Measurements from ENCODE around the gene OR2J2.
"Not testable (repeated sequence)": the region's sequence is repeated elsewhere in the genome, so short reads cannot be mapped to it uniquely, and the experiment has no call there.

The OR2J2 gene

DNA sequence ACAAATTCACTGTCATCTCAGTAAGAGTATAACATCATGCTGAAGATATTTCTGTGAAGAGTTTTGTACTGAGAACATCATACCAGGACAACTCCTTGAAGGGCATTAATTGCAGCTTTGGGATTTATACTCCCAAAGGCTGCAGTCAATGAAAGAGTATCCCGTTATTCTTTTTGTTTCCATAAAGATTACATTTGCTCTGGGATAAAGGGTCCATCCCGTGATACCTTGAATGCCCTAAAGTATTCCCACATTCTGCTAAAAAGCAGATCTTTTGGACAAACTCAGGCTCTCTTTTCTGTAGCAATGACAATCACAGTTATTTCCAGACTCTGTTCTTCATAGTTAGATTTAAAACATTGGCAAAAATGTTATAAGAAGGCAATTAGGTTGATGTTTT lies at the start of gene OR2J2:
OR2J2 (plus strand) TSS at position 301 of the 400 bp plus-strand sequence. CDS start 2,729 bp downstream, outside the sequence.
- DNase-seq (ENCODE audit: low spot score); CTCF ChIA-PET; POLR2A ChIA-PET (ENCODE audit: low non-redundant PET); H3K27ac ChIP-seq: not testable (repeated sequence)

DNA sequence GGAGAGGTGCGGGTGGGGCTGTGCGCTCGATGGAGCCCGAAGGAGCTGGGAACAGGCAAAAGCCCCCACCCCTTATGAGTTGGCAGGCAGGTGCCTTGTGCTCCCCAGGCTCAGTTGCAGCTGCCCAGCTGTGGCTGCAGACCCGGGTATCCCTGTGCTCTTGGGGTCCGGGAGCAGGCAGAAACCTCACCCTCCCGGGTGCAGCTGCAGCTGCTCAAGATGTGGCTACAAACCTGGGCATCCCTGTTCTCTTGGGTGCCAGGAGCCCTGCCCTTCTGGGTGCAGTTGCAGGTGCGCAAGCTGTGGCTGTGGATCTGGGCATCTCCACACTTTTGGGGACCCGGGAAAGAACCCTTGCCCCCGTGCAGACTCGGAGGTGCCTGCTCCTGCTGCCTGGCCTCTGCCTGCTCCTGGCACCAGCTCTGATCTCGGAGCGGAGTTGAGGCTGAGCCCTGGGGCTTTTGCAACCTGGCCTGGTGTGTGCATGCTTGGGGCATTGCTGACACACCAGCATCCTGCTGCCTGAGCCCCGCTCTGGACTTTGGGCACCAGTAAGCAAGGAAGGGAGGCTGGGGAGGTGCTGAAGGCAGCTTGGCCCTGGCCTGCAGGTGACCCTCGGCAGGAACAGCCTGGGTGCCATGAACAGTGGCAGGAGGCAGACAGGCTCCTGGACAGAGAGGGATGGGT lies 41.2 kb upstream of the OR2J2 start:
- POLR2A ChIA-PET (ENCODE audit: low non-redundant PET), result no interaction called here
- TF ChIP-seq, protein P1, sequence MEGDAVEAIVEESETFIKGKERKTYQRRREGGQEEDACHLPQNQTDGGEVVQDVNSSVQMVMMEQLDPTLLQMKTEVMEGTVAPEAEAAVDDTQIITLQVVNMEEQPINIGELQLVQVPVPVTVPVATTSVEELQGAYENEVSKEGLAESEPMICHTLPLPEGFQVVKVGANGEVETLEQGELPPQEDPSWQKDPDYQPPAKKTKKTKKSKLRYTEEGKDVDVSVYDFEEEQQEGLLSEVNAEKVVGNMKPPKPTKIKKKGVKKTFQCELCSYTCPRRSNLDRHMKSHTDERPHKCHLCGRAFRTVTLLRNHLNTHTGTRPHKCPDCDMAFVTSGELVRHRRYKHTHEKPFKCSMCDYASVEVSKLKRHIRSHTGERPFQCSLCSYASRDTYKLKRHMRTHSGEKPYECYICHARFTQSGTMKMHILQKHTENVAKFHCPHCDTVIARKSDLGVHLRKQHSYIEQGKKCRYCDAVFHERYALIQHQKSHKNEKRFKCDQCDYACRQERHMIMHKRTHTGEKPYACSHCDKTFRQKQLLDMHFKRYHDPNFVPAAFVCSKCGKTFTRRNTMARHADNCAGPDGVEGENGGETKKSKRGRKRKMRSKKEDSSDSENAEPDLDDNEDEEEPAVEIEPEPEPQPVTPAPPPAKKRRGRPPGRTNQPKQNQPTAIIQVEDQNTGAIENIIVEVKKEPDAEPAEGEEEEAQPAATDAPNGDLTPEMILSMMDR (conservative IDR thresholded peaks at IDR 0.05; ENCODE audit: low read depth), result no peak
- CTCF ChIA-PET, result no interaction called here
- H3K27ac ChIP-seq, result no peak overlapping the region
- DNase-seq (ENCODE audit: low spot score), result no peak

DNA sequence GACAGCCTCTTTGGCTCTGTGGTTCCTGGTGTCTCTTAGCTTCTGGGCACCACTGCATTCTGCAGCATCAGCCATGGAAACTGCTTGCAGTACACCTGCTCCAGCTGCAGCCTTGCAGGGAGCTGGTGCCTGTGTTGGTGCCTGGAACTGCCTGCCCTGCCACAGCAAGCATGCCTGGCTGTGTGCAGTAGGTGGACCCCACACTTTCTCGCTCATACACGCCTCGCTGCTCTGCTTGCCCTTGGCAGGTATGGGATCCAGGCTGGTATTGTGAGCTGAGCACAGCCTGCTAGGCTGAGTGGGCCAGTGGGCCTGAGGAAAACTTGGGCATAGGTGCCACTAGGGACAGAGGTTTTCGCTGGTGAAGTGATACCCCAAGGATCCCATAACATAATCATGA lies 40.1 kb upstream of the OR2J2 start:
- TF ChIP-seq, protein P1 (conservative IDR thresholded peaks at IDR 0.05; ENCODE audit: low read depth), result no peak

DNA sequence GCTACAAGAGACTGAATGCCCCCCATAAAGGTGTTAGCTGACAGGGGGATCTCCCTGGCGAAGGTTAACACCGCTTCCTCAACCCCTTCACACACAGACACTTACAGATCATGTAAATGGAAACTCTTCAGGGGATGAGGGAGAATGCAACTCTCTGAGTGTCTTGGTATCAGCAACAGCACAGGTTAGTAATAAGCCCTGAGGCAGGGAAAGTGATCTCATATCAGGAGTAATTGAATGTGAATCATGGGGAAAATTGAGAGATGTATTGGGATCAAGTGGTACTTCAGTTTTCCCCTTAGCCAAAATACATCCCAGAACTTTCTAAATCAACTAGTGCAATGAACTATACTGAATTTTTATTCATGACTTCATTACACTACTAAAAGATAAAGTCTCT lies 39.0 kb upstream of the OR2J2 start:
- POLR2A ChIA-PET (ENCODE audit: low non-redundant PET), result no interaction called here
- TF ChIP-seq, protein P1 (conservative IDR thresholded peaks at IDR 0.05; ENCODE audit: low read depth), result no peak
- no peak overlapping the region for H3K27ac ChIP-seq
- CTCF ChIA-PET, result no interaction called here
- peak; percentile 17 for DNase-seq (ENCODE audit: low spot score)

More for the DNA sequence above, 40.1 kb upstream of the OR2J2 start:
- ChIA-PET POLR2A (ENCODE audit: low non-redundant PET) (no interaction called here), CTCF (interaction anchor here (0.6 kb wide), 1 partner anchor 31 kb away, joined by 3 read pairs; no protein-coding TSS in a partner anchor)
- H3K27ac ChIP-seq, result no peak overlapping the region
- DNase-seq (ENCODE audit: low spot score), result no peak

DNA sequence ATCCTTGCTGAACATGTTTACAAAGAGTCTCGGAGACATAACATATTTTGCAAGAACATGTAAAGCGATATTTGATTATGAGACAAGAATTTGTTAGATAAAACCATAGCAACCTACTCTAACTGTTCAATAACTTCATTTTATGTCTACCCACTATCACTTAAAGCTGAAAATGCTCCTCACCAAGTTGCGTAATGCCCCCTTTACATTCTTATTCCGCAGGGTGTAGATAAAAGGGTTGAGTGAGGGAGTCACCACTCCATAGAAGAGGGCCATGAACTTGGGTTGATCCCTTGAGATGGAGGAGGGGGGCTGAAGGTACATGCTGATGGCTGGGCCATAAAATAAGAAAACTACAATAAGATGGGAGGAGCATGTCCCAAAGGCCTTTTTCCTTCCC lies 33.0 kb upstream of the OR2J2 start:
- POLR2A ChIA-PET (ENCODE audit: low non-redundant PET), result no interaction called here
- CTCF ChIA-PET, result no interaction called here
- no peak overlapping the region for H3K27ac ChIP-seq
- no peak for DNase-seq (ENCODE audit: low spot score)
- TF ChIP-seq, protein P1 (conservative IDR thresholded peaks at IDR 0.05; ENCODE audit: low read depth), result no peak

DNA sequence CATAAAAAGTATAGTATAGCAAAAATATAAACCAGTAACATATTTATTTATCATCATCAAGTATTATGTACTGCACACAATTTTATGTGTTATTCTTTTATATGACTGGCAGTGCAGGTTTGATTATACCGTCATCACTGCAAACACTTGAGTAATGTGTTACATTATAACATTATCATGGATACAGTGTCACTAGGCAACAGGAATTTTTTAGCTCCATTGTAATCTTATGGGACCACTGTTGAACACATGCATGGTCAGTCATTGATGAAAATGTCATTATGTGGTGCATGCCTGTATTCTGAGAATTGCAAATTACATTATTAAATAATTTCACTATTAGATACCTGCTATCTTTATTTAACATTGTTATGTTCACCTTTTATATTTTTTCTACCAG lies 29.1 kb upstream of the OR2J2 start:
- TF ChIP-seq, protein P1 (conservative IDR thresholded peaks at IDR 0.05; ENCODE audit: low read depth), result no peak
- CTCF ChIA-PET, result interaction anchor here (0.7 to 1.0 kb wide), 2 partner anchors 32 to 1400 kb away, joined by 3 to 5 read pairs; no protein-coding TSS in a partner anchor
- no peak overlapping the region for H3K27ac ChIP-seq
- POLR2A ChIA-PET (ENCODE audit: low non-redundant PET), result no interaction called here
- no peak for DNase-seq (ENCODE audit: low spot score)

DNA sequence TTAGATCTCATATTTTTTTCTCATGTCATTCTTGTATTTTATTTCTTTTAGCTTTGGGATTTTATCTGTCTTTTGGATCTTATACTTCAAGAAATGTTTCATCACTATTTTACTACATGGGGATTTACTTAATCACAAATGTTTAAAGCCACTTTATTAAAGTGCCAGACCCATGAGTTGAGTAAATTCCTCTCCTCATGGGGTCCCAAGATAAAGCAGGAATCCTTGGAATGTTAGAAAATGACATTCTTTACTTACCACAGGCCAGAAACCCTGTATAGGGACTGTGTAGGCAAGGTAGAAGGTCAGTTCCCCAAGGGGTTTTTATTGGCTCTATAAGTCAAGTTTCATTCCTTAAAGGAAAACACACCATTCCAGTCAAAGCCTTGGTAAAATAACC lies 28.4 kb upstream of the OR2J2 start:
- no peak for DNase-seq (ENCODE audit: low spot score)
- ChIA-PET CTCF (interaction anchor here (0.6 to 1.0 kb wide), 3 partner anchors 32 to 475 kb away, joined by 3 to 8 read pairs (median 3); no protein-coding TSS in a partner anchor), POLR2A (ENCODE audit: low non-redundant PET) (no interaction called here)
- H3K27ac ChIP-seq, result no peak overlapping the region
- TF ChIP-seq, protein P1 (conservative IDR thresholded peaks at IDR 0.05; ENCODE audit: low read depth), result no peak
